ENCODE measurements around the gene TAAR9.

The TAAR9 gene, protein sequence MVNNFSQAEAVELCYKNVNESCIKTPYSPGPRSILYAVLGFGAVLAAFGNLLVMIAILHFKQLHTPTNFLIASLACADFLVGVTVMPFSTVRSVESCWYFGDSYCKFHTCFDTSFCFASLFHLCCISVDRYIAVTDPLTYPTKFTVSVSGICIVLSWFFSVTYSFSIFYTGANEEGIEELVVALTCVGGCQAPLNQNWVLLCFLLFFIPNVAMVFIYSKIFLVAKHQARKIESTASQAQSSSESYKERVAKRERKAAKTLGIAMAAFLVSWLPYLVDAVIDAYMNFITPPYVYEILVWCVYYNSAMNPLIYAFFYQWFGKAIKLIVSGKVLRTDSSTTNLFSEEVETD

DNA sequence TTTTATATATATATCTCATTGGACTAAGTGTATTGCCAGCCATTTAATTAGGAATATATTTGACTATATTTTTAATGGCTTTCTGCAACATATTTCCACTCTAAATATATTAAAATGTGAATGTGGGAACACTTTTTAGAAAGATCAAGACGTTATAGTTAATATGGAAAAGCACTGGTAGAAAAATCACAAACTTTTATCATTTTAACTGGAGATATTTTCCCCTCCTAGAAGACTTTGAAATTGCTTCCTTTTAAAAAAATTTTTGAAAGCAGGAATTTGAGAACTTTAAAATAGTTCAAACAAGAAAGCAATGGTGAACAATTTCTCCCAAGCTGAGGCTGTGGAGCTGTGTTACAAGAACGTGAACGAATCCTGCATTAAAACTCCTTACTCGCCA, at the start of gene TAAR9:
Gene TAAR9, plus strand, starts transcription at position 301 of the 400 bp plus-strand sequence. Its CDS starts 13 bp downstream, at position 314.
- DNase-seq (ENCODE audit: low read depth in 2 of 2): no peak

DNA sequence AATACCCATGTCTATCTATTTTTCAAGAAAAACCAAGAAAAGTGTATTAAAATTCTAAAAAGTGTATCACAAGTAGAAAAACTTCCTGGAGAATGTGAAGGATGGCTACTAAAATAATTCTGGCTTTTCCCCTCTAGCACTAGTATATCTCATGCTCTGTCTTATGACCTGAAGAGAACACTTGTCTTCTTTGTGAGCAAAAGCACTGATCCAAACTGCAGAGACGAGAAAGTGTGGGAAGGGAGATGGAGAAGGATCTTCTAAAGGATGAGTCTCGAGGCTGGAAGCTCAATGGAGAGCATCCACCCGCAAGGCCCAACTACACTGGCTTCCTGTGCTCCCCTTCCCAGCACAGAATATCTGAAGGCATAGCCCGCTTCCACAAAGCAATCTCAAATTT, 48.7 kb upstream of the TAAR9 start:
- DNase-seq (ENCODE audit: low read depth in 2 of 2): no peak

DNA sequence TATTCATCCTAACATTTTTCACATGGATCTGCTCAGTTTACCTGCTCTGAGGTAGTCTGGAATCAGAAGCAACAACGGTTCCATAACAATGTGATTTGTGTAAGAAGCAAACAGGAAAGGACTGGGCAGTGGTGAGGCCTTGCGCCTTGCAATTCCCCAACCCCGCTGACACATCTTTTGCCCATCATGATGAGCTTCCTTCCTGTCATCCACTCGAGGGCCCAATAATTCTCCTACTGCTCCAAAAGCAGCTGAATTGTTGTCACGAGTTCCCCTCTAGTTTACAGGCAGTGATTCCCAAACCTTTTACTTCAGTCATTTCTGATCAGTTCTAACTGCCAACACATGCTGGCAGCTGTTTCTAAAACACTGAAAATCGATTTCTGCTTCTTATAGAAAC, 48.1 kb upstream of the TAAR9 start:
- no peak for DNase-seq (ENCODE audit: low read depth in 2 of 2)

DNA sequence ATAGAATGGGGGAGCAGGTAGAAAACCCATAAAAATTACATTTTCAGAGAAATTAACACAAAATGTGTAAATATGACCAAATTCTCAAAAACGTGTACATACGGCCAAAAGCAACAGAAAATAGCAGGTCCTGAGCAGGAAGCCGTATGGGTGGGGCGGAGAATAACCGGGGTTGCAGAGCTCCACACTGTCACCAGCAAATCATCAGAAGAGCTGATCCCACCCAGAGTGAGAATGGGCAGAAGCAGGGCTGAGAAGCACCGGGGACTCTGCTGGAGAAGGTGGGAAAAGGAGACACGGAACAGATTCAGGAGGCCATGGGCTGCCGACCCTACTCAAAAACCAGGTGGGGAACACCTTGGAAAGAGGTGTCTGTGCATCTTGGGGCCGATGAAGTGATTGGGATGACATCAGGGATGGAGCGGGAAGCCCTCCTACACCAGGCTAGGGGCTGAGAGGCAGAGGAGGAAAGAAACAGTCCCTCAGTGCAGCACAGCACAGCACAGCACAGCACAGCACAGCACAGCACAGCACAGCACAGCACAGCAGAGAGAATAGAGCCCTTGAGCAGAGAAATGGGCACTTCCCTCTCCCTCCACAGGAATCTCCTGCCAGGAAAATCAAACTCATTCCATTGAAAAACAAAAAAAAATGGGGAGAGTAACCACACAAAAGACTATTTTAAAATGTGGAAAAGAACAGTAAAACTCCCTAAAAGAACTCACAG, 47.4 kb upstream of the TAAR9 start:
- DNase-seq (ENCODE audit: low read depth in 2 of 2): no peak

DNA sequence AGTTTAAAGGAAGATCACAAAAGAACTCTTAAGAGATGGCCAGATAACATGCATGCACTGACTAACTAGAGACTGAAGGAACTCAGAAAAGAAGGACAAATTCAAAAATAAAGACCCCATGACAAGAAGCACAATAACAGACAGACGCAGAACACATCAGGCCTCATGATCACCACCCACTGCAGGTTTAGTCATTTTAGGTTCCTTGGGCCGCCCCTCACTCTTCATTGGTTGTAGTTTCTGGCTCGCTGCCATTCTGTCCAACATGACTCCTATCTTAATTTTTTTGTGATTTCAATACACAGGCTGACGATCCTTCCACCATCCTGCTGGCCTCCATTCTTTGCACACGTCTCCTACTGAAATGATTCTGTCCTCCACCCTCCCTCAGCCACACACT, 46.8 kb upstream of the TAAR9 start:
- no peak for DNase-seq (ENCODE audit: low read depth in 2 of 2)

DNA sequence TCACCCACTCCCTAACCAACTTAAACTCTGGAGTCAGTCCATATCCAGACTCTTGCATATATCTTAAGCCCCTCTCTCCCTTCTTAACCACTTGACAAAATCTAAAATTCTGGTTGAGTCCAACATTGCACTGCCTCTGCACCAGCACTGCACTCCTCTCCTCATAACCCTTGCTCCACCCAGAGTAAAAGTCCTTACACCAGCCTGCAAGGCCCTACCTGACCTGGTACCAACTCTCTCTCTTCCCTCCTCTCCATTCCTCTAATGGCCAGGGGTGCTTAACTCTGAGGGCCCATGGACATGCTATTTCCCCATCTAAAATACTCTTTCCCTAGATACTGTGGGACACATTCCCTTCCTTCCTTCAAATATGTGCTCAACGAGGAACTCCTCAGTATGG, 46.2 kb upstream of the TAAR9 start:
- no peak for DNase-seq (ENCODE audit: low read depth in 2 of 2)

DNA sequence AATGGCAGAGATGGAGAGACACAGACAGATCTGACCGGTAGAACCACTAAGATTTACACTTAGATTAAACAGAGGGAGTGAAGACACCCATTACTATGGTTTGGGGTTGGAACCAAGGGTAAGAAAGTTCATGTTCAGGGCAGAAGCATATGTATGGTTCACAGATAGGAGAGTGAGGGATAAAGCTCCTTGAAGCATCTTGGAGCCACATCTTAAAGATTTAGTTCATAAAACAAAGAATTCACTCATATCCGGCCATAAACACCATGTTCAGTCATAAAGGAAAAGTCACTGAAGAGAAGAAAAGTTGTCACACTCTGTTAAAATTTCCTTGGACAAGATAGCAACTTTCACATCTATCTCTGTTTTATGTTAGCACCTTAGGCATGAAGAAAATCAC, 43.1 kb upstream of the TAAR9 start:
- no peak for DNase-seq (ENCODE audit: low read depth in 2 of 2)

DNA sequence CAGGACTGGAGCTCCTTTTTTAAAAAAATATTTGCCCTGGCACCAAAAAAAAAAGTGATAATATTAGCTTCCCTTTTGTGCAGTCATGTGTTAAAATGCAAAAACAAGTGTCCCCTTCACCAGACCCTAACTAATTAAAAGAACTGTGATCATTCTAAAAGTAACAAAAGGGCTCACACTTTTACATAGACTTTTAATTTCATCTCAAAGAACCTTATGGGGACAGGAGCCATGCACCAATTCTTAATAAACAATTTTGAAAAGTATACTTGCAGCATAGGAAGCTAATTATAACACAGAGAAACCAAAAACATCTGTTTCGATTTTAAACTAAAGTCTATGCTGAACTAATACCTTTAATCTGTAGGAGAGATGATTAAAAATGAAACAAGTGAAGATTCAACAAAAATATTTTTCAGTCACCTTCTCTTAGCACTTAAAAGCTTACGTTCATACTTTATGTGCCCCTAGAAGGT, 42.4 kb upstream of the TAAR9 start:
- no peak for DNase-seq (ENCODE audit: low read depth in 2 of 2)

DNA sequence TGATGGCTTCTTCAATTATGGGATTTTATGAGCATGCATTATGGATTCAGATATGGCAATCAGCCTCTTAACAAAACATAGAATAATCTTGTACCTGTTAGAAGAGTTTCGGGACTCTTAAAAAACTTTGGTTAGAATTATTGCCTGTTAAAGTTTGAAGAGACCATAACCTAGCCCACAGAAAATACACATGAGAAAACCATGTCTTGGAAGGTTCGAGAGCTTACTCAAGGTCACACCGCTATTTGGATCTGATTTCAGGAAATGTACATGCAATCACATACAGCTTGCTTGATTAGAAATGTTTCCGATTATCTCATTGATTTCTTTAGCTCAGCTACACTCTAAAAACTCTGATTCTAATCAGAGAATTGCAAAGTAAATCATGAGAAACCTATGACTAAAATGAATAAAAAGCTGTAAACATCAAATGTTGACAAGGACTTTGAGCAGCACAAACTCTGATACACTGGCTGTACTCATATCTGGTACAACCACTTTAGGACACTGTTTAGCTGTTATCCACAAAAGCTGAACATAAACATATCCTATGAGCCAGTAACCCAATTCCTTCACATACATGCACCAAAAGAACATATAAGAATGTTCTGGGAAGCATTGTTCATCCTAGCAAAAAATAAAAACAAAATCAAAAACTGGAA, 41.4 kb upstream of the TAAR9 start:
- no peak for DNase-seq (ENCODE audit: low read depth in 2 of 2)

DNA sequence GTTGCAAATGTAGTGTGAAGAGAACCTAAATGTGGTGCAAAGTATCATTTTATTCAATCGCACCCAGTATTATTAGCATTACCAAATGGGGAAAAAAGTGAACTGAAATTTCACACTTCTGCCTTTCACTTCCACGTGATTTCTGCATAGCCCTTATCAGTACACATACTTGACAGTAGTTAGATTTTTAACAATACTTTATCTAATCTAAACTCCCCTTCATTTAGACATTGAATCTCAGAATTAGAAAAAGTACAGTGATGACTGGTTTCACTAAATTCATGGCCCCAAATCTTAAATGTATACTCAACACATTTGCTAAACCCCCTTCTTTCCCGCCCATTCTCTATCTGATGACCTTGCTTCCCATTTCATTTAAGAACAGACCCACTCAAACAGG, 39.4 kb upstream of the TAAR9 start:
- no peak for DNase-seq (ENCODE audit: low read depth in 2 of 2)

DNA sequence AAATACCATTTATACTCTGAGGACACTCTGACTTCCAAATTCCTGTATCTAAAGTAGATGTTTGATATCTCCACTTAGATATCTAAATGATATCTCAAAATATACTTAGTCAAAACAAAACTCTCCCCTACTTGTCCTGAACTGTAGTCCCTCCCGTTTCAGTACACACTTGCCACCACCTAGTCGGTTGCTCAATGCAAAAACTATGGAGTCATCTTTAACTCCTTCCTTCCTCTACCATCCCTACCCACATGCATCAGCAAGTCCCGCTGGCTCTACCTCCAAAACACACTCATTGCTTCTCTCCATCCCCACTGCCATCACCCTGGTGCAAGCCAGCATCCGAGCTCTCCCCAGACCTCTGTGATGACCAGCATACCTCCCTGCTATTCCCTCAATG, 38.3 kb upstream of the TAAR9 start:
- DNase-seq (ENCODE audit: low read depth in 2 of 2): no peak

DNA sequence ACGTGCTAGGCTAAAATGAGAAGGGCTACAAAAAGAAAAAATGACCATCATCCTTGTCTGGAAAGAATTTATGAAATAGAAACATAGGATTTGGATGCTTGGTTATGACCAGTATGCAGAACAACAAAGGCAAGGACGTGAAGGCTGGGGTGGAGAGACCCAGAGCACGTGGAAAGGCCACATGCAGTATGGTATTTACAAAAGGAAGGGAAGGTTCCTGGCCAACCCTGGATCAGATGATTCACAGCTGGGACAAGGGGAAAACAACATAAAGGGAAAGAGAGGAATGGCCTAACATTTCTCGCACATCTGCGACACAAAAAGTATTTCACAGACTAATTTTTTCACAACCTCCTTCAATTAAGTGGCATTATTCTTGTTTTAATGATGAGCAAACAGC, 33.3 kb upstream of the TAAR9 start:
- DNase-seq (ENCODE audit: low read depth in 2 of 2): no peak

DNA sequence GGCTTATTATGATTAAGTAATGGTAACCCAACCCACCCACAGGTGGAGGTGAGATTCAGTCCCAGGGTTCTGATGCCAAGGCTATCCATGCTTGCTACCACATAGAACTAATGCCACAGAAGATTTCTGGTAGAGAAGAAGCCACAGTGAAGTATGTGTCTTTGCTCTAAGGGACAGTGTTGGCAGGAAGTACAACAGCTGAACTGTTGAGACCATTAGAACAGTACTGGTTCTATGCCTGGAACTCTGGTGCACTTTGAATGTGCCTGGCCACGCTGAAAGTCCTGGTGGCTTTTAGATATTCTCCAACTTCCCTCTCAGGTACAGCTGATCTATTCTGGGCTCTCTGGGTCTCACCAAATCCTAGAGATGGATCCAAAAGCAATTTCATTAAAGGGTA, 32.9 kb upstream of the TAAR9 start:
- DNase-seq (ENCODE audit: low read depth in 2 of 2): no peak

DNA sequence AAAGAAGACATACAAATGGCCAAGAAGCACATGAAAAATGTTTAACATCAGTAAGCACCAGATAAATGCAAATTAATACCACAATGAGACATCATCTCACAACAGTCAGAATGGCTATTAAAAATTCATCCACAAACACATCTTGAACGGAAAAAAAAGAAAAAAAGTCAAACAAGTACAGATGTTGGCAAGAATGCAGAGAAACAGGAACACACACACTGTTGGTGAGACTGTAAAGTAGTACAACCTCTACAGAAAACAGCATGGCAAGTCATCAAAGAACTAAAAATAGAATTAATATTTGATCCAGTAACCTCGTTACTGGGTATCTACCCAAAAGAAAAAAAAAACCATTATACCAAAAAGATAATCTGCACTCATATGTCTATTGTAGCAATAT, 31.6 kb upstream of the TAAR9 start:
- DNase-seq (ENCODE audit: low read depth in 2 of 2): no peak

DNA sequence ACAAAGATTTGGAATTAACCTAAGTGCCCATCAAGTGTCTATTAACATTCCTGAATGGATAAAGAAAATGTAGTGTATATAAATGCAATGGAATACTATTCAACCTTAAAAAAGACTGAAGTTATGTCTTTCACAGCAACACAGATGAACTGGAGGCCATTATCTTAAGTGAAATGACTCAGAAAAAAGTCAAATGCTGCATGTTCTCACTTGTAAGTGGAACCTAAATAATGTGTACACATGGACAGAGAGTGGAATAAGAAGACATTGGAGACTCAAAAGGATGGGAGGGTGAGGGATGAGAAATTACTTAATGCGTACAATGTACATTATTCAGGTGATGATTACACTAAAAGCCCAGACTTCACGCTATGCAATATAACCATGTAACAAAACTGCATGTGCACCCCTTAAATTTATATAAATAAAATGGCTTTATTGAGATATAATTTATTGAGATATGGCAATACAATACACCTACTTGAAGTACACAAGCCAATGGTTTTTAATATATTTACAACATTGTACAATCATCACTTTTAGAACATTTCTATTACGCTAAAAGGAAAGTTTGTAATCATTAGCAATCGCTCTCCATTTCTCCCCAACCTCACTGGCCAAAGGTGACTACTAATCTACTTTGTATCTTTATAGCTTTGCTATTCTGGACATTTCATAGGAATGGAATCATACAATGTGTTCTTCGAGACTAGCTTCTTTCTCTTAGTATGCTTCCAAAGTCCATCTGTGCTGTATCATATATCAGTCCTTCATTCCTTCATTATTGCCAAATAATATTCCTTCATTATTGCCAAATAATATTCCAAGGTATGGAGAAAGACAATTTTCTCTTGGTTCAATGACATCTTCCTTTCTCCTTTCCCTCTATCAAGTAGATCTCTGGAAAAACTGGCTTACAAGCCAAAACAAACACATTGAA, 30.9 kb upstream of the TAAR9 start:
- DNase-seq (ENCODE audit: low read depth in 2 of 2): no peak

DNA sequence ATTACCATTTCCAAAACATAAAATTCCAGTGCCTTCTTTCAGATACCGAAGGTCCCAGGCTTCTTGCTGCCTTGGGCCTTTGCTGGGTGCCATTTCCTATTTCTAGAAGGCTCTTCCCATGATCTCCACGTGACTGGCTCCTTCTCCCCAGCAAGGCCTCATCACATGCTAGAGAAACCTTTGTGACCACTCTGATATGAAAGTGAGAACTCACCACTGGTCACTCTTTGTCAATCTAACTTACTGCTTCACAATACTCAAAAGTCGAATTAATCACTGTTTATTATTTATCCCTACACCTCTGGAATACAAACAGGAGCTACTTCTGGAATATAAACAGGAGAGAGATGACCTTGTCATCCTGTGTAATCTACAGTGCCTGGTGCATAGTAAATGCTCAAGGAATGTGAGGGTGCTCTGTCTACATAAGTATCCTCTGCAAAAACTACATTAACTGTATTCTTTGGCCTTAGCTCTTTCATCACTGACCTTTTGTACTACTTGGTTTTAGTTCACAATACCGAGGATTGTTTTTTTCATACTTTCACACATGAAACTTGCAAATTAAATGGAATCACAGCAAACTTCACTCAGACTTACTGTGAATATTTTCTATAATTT, 26.8 kb upstream of the TAAR9 start:
- DNase-seq (ENCODE audit: low read depth in 2 of 2): no peak

DNA sequence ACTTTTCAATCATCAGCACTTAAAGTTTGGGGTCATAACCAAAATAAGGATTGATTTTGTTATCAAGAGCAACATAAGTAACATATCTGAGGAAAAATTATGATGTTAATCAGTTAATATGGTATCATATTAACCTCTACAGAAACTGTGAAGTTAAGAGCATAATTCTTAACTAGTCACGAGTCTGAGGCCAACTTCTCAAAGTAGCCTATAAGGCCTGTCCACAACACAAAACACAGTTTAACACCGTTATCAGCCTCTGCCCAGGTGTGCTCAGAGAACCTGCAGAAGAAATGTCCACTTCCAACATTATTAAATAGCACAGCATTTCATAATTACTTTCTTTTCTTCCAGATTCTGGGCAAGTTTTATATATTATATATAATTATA, 26.3 kb upstream of the TAAR9 start:
- no peak for DNase-seq (ENCODE audit: low read depth in 2 of 2)

DNA sequence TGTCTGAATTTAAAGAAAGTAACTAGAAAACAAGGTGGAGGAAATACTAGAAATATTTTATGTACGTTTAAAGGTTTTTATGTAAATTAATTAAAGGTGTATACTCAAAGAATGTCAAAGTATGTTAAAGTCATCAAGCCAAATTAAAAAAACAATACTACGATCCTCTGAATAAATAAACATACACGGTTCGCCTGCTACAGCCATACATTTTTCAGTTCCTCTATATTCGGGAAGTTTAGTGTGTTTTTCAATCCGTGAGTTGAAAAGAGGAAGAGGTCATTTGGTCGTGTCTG, 25.8 kb upstream of the TAAR9 start:
- DNase-seq (ENCODE audit: low read depth in 2 of 2): no peak

DNA sequence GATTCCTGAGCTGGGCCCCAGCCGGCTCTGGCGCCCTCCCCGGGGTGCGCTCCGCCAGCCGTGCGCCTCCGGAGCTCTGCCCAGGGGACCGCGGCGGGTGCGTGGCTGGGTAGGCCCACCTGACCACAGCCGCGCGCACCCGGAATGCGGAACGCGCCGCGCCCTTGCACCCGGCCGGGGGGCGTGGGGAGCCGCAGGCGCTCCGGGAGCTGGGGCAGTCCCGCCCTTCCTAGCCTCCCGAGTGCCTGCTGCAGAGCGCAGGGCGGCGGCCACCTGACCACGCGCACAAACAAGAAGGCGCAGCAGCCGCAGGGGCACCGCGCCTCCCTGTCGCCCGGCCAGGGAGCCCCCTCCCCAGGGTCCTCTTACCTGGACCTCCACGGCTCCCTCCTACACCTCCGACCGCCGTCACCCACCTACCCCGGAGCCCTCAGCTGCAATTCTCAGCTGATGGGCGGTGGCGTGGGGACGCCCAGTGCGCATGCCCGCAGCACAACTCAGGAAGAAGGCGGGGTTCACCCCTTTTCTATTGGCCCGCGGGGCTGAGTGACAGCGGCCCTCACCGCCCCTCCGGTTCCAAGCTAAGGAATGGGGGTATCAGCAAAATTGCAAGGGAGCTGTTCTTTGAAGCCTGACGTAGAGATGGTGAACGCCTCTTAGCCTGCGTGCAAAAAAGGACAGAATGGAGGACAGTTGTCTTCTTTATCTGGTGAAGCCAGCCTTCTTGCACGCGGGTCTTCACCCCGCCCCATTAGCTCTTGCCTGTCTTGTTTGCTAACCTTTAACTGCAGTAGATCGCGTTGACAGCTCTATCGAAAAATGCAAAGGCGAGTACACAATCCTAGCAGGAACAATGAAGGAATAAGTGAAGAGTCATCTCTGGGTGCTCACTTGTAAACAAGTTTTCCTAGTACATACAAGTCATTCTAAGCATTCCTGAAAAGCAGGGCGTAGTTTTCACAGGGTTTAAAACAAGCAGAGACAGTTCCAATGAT, 25.1 kb upstream of the TAAR9 start, which contains the start of gene STX7:
Gene STX7, minus strand, starts transcription at position 479 of the 995 bp plus-strand sequence. CDS start 9,586 bp downstream, outside the sequence.
- DNase-seq (ENCODE audit: low read depth in 2 of 2): peak; percentile 81 to 83

All from stimulated activated CD8-positive, alpha-beta memory T cell treated with anti-CD3 and anti-CD28 coated beads, Interleukin-15, amount 100 ng/mL, for 48 hours (primary cell).